Measurements from ENCODE around the gene TNFSF13.
A peak's percentile ranks its signal among the peaks of the same experiment; 100 is the strongest.

The TNFSF13 gene

DNA sequence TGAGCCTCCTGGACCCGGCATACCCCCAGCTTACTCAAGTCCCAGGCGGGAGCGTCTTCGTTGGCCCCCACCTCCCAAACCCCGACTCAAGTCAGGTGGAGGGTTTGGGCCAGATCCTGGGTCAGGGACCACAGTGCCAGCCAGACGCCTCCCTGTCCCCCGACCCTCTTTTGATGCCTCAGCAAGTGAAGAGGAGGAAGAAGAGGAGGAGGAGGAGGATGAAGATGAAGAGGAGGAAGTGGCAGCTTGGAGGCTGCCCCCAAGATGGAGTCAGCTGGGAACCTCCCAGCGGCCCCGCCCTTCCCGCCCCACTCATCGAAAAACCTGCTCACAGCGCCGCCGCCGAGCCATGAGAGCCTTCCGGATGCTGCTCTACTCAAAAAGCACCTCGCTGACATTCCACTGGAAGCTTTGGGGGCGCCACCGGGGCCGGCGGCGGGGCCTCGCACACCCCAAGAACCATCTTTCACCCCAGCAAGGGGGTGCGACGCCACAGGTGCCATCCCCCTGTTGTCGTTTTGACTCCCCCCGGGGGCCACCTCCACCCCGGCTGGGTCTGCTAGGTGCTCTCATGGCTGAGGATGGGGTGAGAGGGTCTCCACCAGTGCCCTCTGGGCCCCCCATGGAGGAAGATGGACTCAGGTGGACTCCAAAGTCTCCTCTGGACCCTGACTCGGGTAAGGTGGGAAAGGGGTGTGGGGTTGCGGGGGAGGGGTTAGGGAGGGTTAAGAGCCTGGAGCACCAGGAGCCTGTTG is 4.7 kb downstream of the TNFSF13 start:
- peak overlapping the region in 1 of 2 donors; percentile 75 for H3K4me3 ChIP-seq (ENCODE audit: low read depth in 1 of 2, low read length in 2 of 2)
- H3K27ac ChIP-seq (ENCODE audit: low read depth, low read length), result no peak overlapping the region
- no peaks in the 10 kb centered on the region for H3K27me3 ChIP-seq (ENCODE audit: control insufficient read depth in 1 of 2, insufficient read depth in 2 of 2, low read length in 2 of 2)
- H3K9me3 ChIP-seq (ENCODE audit: low read length), result no peaks in the 10 kb centered on the region
- H3K36me3 ChIP-seq (ENCODE audit: insufficient read depth, low read length), result peaks cover 37% of the 10 kb centered on the region
- peaks cover 46% of the 10 kb centered on the region for H3K4me1 ChIP-seq (ENCODE audit: insufficient read depth, low read length)
- peak overlapping the region; percentile 81 for H3K9ac ChIP-seq (ENCODE audit: low read length)

DNA sequence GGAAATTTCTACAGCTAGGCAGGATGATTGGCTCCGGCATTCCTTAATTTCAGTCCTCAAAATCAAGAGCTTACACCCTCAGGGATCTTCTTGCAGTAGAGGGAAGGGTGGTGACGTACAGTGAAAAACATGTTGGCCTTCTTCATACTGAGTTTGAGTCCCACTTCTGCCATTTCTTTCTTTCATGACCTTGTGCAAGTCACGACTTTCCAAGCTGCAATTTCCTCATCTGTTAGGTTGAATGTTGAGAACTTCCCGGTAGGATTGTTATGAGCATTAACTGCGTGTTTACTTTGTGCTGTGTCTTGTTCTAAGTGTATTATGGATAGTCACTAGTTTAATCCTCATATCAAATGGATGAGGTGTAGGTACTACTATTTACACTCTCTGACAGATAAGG is 11.0 kb downstream of the TNFSF13 start:
- no peak overlapping the region for H3K4me3 ChIP-seq (ENCODE audit: low read depth in 1 of 2, low read length in 2 of 2)
- no peaks in the 10 kb centered on the region for H3K27me3 ChIP-seq (ENCODE audit: control insufficient read depth in 1 of 2, insufficient read depth in 2 of 2, low read length in 2 of 2)
- H3K9ac ChIP-seq (ENCODE audit: low read length), result no peak overlapping the region
- H3K36me3 ChIP-seq (ENCODE audit: insufficient read depth, low read length), result peaks cover 53% of the 10 kb centered on the region
- peaks cover 12% of the 10 kb centered on the region for H3K4me1 ChIP-seq (ENCODE audit: insufficient read depth, low read length)
- H3K27ac ChIP-seq (ENCODE audit: low read depth, low read length), result no peak overlapping the region
- H3K9me3 ChIP-seq (ENCODE audit: low read length), result no peaks in the 10 kb centered on the region

DNA sequence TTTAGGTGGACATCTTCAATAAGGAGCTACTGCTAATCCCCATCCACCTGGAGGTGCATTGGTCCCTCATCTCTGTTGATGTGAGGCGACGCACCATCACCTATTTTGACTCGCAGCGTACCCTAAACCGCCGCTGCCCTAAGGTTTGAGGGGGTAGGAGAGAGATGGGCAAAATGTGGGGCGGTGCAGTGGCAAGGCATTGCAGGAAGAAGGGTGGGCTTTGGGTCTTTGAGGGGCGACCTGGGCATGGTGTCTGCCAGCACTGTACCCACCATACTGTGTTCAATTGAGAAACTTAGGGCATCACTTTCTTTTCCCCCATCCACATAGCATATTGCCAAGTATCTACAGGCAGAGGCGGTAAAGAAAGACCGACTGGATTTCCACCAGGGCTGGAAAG is 11.8 kb downstream of the TNFSF13 start:
- no peak overlapping the region for H3K9ac ChIP-seq (ENCODE audit: low read length)
- no peaks in the 10 kb centered on the region for H3K27me3 ChIP-seq (ENCODE audit: control insufficient read depth in 1 of 2, insufficient read depth in 2 of 2, low read length in 2 of 2)
- H3K4me3 ChIP-seq (ENCODE audit: low read depth in 1 of 2, low read length in 2 of 2), result no peak overlapping the region
- H3K27ac ChIP-seq (ENCODE audit: low read depth, low read length), result no peak overlapping the region
- peaks cover 53% of the 10 kb centered on the region for H3K36me3 ChIP-seq (ENCODE audit: insufficient read depth, low read length)
- peaks cover 19% of the 10 kb centered on the region for H3K4me1 ChIP-seq (ENCODE audit: insufficient read depth, low read length)
- no peaks in the 10 kb centered on the region for H3K9me3 ChIP-seq (ENCODE audit: low read length)

DNA sequence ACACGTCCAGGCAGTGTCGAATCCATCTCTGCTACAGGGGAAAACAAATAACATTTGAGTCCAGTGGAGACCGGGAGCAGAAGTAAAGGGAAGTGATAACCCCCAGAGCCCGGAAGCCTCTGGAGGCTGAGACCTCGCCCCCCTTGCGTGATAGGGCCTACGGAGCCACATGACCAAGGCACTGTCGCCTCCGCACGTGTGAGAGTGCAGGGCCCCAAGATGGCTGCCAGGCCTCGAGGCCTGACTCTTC is 13.7 kb downstream of the TNFSF13 start:
- Histone ChIP-seq H3K36me3 (ENCODE audit: insufficient read depth, low read length) (peaks cover 56% of the 10 kb centered on the region), H3K9ac (ENCODE audit: low read length) (peak overlapping the region; percentile 16)

DNA sequence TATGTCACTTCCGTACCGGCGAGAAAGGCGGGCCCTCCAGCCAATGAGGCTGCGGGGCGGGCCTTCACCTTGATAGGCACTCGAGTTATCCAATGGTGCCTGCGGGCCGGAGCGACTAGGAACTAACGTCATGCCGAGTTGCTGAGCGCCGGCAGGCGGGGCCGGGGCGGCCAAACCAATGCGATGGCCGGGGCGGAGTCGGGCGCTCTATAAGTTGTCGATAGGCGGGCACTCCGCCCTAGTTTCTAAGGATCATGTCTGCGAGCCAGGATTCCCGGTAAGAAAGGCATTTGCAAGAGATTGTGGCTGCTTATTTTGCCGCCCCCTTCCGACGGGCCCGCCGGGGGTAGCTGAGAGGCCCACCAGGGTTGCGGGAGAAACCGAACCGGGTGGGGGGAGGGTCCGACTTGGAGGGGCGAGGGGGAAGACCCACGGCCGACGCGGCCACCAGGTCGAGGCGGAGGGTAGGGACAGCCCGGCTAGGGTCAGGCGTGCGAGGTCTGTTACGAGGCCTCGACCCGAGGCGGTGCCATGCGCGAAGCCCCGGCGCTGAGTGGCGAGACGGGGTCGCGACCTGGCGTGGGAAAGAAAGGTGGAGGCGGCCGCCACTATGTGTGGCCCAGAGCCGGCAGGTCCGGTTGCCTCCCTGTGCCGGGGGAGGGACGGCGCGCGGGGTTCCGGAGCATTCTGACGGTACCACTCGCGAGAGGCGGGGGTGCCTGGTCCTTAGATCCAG is 14.2 kb downstream of the TNFSF13 start:
- no peaks in the 10 kb centered on the region for H3K9me3 ChIP-seq (ENCODE audit: low read length)

More for the DNA sequence above, 13.7 kb downstream of the TNFSF13 start:
- peak overlapping the region; percentile 92 for H3K27ac ChIP-seq (ENCODE audit: low read depth, low read length)
- peaks cover 25% of the 10 kb centered on the region for H3K4me1 ChIP-seq (ENCODE audit: insufficient read depth, low read length)
- no peaks in the 10 kb centered on the region for H3K9me3 ChIP-seq (ENCODE audit: low read length)
- H3K4me3 ChIP-seq (ENCODE audit: low read depth in 1 of 2, low read length in 2 of 2), result peak overlapping the region; percentile 45 to 52
- no peaks in the 10 kb centered on the region for H3K27me3 ChIP-seq (ENCODE audit: control insufficient read depth in 1 of 2, insufficient read depth in 2 of 2, low read length in 2 of 2)

DNA sequence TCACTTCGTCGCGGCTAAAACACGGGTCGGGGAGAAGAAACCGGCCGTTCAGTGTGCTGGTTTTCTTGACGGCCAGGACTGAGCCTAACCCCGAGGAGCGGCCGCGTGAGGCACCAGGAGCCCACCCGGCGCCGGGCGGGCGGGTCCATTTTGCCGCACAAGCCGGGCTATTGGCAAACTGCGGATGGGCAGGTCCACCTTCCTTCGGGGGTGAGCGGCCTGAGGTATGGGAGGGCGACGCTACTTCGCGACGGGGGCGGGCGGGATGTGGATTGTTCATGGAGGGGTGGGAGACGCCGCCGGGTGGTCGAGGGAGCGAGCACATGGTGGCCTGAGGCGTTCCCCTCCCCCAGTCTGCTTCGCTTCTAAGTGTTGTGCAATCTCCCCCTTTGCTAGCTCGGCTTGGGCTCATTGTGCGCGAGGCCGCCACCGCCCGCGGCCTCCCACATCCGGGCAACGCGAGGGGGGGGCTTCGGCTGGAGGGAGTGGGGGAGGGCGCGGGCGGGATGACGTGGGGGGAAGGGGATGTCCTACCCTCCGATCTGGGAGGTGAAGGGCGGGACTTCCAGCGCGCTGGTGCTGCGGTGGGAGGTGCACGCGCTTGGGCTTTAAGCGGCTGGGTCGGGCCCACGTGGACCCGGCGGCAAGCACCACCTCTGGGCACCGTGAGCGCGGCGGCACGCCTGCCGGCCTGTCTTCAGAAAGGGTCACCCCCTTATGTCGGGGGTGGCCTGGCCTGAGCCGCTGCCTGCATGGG is 15.0 kb downstream of the TNFSF13 start:
- Histone ChIP-seq H3K27me3 (ENCODE audit: control insufficient read depth in 1 of 2, insufficient read depth in 2 of 2, low read length in 2 of 2) (no peaks in the 10 kb centered on the region), H3K4me3 (ENCODE audit: low read depth in 1 of 2, low read length in 2 of 2) (peak overlapping the region; percentile 83 to 85), H3K36me3 (ENCODE audit: insufficient read depth, low read length) (peaks cover 66% of the 10 kb centered on the region), H3K9me3 (ENCODE audit: low read length) (no peaks in the 10 kb centered on the region), H3K9ac (ENCODE audit: low read length) (peak overlapping the region; percentile 98), H3K27ac (ENCODE audit: low read depth, low read length) (peak overlapping the region; percentile 88), H3K4me1 (ENCODE audit: insufficient read depth, low read length) (peaks cover 25% of the 10 kb centered on the region)

More for the DNA sequence above, 14.2 kb downstream of the TNFSF13 start:
- H3K9ac ChIP-seq (ENCODE audit: low read length), result peak overlapping the region; percentile 98
- H3K4me1 ChIP-seq (ENCODE audit: insufficient read depth, low read length), result peaks cover 25% of the 10 kb centered on the region
- H3K27ac ChIP-seq (ENCODE audit: low read depth, low read length), result peak overlapping the region; percentile 88
- H3K36me3 ChIP-seq (ENCODE audit: insufficient read depth, low read length), result peaks cover 58% of the 10 kb centered on the region
- no peaks in the 10 kb centered on the region for H3K27me3 ChIP-seq (ENCODE audit: control insufficient read depth in 1 of 2, insufficient read depth in 2 of 2, low read length in 2 of 2)
- peak overlapping the region; percentile 83 to 85 for H3K4me3 ChIP-seq (ENCODE audit: low read depth in 1 of 2, low read length in 2 of 2)

DNA sequence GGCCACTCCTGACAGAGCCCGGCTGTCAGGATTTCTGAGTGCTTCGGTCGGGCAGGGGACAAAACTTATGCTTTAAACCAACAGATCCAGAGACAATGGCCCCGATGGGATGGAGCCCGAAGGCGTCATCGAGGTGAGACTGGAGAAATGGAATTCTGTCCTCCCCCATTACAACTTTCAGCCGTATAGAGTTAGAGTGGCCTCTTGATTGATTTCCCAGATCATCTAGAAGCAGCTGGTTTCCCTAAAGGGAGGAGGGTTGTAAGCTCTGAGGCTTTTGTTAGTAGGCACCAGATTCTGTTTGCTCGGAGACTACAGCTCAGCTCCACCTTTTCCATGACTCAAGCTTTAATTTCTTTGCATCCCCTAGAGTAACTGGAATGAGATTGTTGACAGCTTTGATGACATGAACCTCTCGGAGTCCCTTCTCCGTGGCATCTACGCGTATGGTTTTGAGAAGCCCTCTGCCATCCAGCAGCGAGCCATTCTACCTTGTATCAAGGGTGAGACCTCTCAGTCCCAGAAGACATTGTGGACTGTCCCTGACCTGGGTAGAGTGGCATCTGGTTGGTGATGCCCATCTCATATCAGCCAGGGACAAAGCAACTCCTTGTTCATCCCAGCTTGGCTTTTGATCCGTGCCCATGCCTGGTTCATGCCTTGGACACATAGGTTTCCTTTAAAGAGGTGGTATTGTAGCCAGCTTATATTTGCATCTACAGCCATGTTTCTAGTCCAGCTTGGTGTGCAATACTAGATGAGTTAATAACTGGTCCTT is 15.8 kb downstream of the TNFSF13 start:
- Histone ChIP-seq H3K9me3 (ENCODE audit: low read length) (no peaks in the 10 kb centered on the region), H3K27me3 (ENCODE audit: control insufficient read depth in 1 of 2, insufficient read depth in 2 of 2, low read length in 2 of 2) (no peaks in the 10 kb centered on the region), H3K9ac (ENCODE audit: low read length) (peak overlapping the region; percentile 21), H3K4me3 (ENCODE audit: low read depth in 1 of 2, low read length in 2 of 2) (peak overlapping the region; percentile 83 to 85), H3K27ac (ENCODE audit: low read depth, low read length) (peak overlapping the region; percentile 88), H3K4me1 (ENCODE audit: insufficient read depth, low read length) (peaks cover 25% of the 10 kb centered on the region), H3K36me3 (ENCODE audit: insufficient read depth, low read length) (peaks cover 72% of the 10 kb centered on the region)

DNA sequence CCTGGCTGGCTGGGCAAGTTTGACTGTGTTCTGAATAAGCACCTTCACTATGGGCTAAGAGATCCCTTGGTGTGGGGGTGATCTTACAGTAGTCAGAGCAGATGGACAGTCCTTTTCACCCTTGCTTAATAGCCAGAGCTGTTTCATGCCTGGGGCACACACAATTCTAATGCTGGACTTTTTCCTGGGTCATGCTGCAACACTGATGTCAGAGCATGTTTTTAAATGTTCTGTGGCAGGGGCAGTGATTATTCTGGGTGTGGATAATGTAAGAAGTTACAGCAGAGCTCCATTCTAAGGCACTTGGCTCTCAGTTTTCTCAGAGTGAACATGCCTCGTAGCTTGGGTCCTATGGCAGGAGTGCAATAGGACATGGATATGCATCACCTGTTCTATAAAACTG is 16.9 kb downstream of the TNFSF13 start:
- no peak overlapping the region for H3K9ac ChIP-seq (ENCODE audit: low read length)
- no peak overlapping the region for H3K27ac ChIP-seq (ENCODE audit: low read depth, low read length)
- peaks cover 35% of the 10 kb centered on the region for H3K4me1 ChIP-seq (ENCODE audit: insufficient read depth, low read length)
- no peaks in the 10 kb centered on the region for H3K27me3 ChIP-seq (ENCODE audit: control insufficient read depth in 1 of 2, insufficient read depth in 2 of 2, low read length in 2 of 2)
- no peak overlapping the region for H3K4me3 ChIP-seq (ENCODE audit: low read depth in 1 of 2, low read length in 2 of 2)
- peaks cover 67% of the 10 kb centered on the region for H3K36me3 ChIP-seq (ENCODE audit: insufficient read depth, low read length)
- H3K9me3 ChIP-seq (ENCODE audit: low read length), result no peaks in the 10 kb centered on the region

DNA sequence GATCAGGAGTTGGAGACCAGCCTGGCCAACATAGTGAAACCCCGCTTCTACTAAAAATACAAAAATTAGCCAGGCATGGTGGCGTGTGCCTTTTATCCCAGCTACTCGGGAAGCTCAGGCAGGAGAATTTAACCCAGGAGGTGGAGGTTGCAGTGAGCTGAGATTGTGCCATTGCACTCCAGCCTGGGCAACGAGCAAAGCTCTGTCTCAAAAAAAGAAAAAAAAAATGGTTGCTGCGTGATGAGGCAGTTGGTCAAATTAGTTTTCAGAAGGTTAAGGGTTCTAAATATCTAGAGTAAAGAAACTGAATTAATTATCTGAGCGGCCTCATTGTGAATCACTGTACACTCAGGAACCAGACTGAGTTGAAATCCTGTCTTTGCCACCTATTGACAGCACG is 17.4 kb downstream of the TNFSF13 start:
- Histone ChIP-seq H3K27ac (ENCODE audit: low read depth, low read length) (no peak overlapping the region), H3K4me1 (ENCODE audit: insufficient read depth, low read length) (peaks cover 36% of the 10 kb centered on the region), H3K36me3 (ENCODE audit: insufficient read depth, low read length) (peaks cover 67% of the 10 kb centered on the region)

DNA sequence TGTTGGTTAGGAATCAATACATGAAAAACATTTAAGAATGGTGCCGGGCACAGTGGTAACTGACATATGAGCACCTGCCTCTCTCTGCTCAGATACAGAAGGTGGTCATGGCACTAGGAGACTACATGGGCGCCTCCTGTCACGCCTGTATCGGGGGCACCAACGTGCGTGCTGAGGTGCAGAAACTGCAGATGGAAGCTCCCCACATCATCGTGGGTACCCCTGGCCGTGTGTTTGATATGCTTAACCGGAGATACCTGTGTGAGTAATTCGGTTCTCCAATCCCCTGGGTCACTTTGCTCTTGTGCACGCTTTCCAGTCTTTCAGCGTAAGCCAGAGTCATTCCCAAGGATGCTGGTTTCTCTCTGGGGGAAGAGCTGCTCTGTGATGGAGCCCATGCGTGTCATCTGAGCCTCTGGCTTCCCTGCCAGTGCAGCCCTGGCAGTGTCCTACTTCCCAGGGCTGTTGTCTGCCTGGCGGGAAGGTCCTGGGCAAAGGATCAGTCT is 17.9 kb downstream of the TNFSF13 start:
- Histone ChIP-seq H3K36me3 (ENCODE audit: insufficient read depth, low read length) (peaks cover 64% of the 10 kb centered on the region), H3K27me3 (ENCODE audit: control insufficient read depth in 1 of 2, insufficient read depth in 2 of 2, low read length in 2 of 2) (no peaks in the 10 kb centered on the region), H3K9ac (ENCODE audit: low read length) (no peak overlapping the region), H3K27ac (ENCODE audit: low read depth, low read length) (no peak overlapping the region), H3K4me1 (ENCODE audit: insufficient read depth, low read length) (peaks cover 40% of the 10 kb centered on the region), H3K9me3 (ENCODE audit: low read length) (no peaks in the 10 kb centered on the region), H3K4me3 (ENCODE audit: low read depth in 1 of 2, low read length in 2 of 2) (no peak overlapping the region)

More for the DNA sequence above, 17.4 kb downstream of the TNFSF13 start:
- no peak overlapping the region for H3K4me3 ChIP-seq (ENCODE audit: low read depth in 1 of 2, low read length in 2 of 2)
- H3K27me3 ChIP-seq (ENCODE audit: control insufficient read depth in 1 of 2, insufficient read depth in 2 of 2, low read length in 2 of 2), result no peaks in the 10 kb centered on the region
- no peak overlapping the region for H3K9ac ChIP-seq (ENCODE audit: low read length)
- H3K9me3 ChIP-seq (ENCODE audit: low read length), result no peaks in the 10 kb centered on the region
